Endothelial cell of umbilical vein (primary cell): ENCODE data around the gene NFATC2. TPM values are rescaled to one million over a fixed set of nuclear protein-coding genes. Genes with fewer than 3 reads are reported as not detected.

Experiments
- BruUV-seq: library from RNA; stranded (reverse); fragments of 400-500 nt; replicated peaks from 2 replicates; lab custom pipeline; 2021; lab: Mats Ljungman, UMichigan
- CTCF ChIA-PET: fragments of 300-600, 350-600 bp; sonication (Branson Sonifier 250); formaldehyde crosslinking; loops from one replicate; lab custom pipeline; 2021; ENCODE audit warnings: antibody characterized with exemption, inconsistent platforms; lab: Charles Lee
- POLR2A ChIA-PET: fragments of 300-600, 350-600 bp; sonication (Branson Sonifier 250); formaldehyde crosslinking; loops from one replicate; lab custom pipeline; 2021; ENCODE audit warnings: antibody characterized with exemption, inconsistent platforms; lab: Charles Lee
- DNase-seq: peaks from one replicate; pipeline ENCODE4 v3.0.0-alpha.2; 2011; ENCODE audit warnings: low read depth, low spot score
- FAIRE-seq: peaks from 2 replicates; lab custom pipeline; 2011; peaks lifted over from hg19 to GRCh38; lab: Jason Lieb, UNC
- H2AFZ ChIP-seq: 2 replicates; pipeline ENCODE4 v1.6.0; 2012; ENCODE audit warnings: low read depth, low read length, control low read depth, inconsistent platforms
- H3K27ac ChIP-seq: 2 replicates; pipeline ENCODE4 v1.5.1; 2011; ENCODE audit warnings: low read depth, mild to moderate bottlenecking, control low read depth, low read length, moderate library complexity; ENCODE audit not compliant: insufficient read depth
- H3K27me3 ChIP-seq, 2 experiments: 2 replicates each; pipeline versions ENCODE4 v1.6.0 to v1.6.1; 2011; ENCODE audit warnings: low read length in 2 of 2, mixed read lengths in 1 of 2; ENCODE audit not compliant: control insufficient read depth in 2 of 2, insufficient read depth in 2 of 2
- H3K36me3 ChIP-seq, 2 experiments: 2 replicates in 1 of 2; 3 replicates in 1 of 2; pipeline ENCODE4 v1.5.1; 2011; ENCODE audit warnings: low read length in 2 of 2, mild to moderate bottlenecking in 1 of 2, moderate library complexity in 1 of 2; ENCODE audit not compliant: control insufficient read depth in 2 of 2, insufficient read depth in 2 of 2; ENCODE audit errors: extremely low read depth in 1 of 2
- H3K4me1 ChIP-seq: 3 replicates; pipeline ENCODE4 v1.5.1; 2011; ENCODE audit warnings: mild to moderate bottlenecking, low read length; ENCODE audit not compliant: control insufficient read depth, insufficient read depth; ENCODE audit errors: extremely low read depth
- H3K4me2 ChIP-seq: 2 replicates; pipeline ENCODE4 v1.6.1; 2011; ENCODE audit warnings: low read length, control low read depth, mixed read lengths; ENCODE audit not compliant: insufficient read depth
- H3K4me3 ChIP-seq, 3 experiments: fragments of 200-600 bp in 1 of 3; sonication (generic), shearing (Covaris generic) in 1 of 3; replicated peaks in 1 of 3; 2 replicates each; pipeline ENCODE4 v1.5.1; 2011 to 2016; ENCODE audit warnings: control low read depth in 3 of 3, low read length in 3 of 3, mild to moderate bottlenecking in 2 of 3, inconsistent platforms in 1 of 3, low read depth in 1 of 3, moderate library complexity in 1 of 3; ENCODE audit not compliant: insufficient read depth in 1 of 3
- H3K79me2 ChIP-seq: 2 replicates; pipeline ENCODE4 v1.6.0; 2012; ENCODE audit warnings: low read length, inconsistent platforms; ENCODE audit not compliant: control insufficient read depth, insufficient read depth
- H3K9ac ChIP-seq: replicated peaks from 2 replicates; pipeline ENCODE3; 2011; ENCODE audit warnings: low read length, control low read depth; ENCODE audit not compliant: insufficient read depth; ENCODE audit errors: extremely low read depth
- H3K9me1 ChIP-seq: replicated peaks from 3 replicates; pipeline ENCODE4 v1.6.0; 2011; ENCODE audit warnings: mild to moderate bottlenecking, low read length; ENCODE audit not compliant: control insufficient read depth, insufficient read depth; ENCODE audit errors: extremely low read depth
- H3K9me3 ChIP-seq: replicated peaks from 2 replicates; pipeline ENCODE4 v1.5.1; 2012; ENCODE audit warnings: low read length, inconsistent platforms; ENCODE audit not compliant: control insufficient read depth, insufficient read depth
- H4K20me1 ChIP-seq: replicated peaks from 2 replicates; pipeline ENCODE3; 2011; ENCODE audit warnings: mild to moderate bottlenecking, low read length; ENCODE audit not compliant: control insufficient read depth, insufficient read depth; ENCODE audit errors: extremely low read depth
- EZH2 ChIP-seq: IDR thresholded peaks from 2 replicates; pipeline ENCODE4 v1.6.1; 2012; ENCODE audit warnings: borderline replicate concordance, low read depth, mild to moderate bottlenecking, moderate library complexity, low read length, inconsistent platforms; ENCODE audit not compliant: severe bottlenecking
- FOS ChIP-seq: IDR thresholded peaks from 2 replicates; pipeline ENCODE4 v1.6.1; 2011; ENCODE audit warnings: mild to moderate bottlenecking, low read length, moderate library complexity, borderline replicate concordance; ENCODE audit not compliant: insufficient read depth
- GATA2 ChIP-seq: IDR thresholded peaks from 2 replicates; pipeline ENCODE4 v1.7.0; 2011; ENCODE audit warnings: low read depth, mild to moderate bottlenecking, moderate library complexity, mixed read lengths, low read length; ENCODE audit not compliant: insufficient read length, insufficient read depth
- JUN ChIP-seq: IDR thresholded peaks from 2 replicates; pipeline ENCODE4 v1.6.1; 2011; ENCODE audit warnings: borderline replicate concordance, low read depth; ENCODE audit not compliant: insufficient read length, insufficient read depth
- MYC ChIP-seq: IDR thresholded peaks from one replicate; pipeline ENCODE4 v1.6.1; 2011; ENCODE audit warnings: mild to moderate bottlenecking, low read depth, low read length
- POLR2A ChIP-seq: IDR thresholded peaks from 2 replicates; pipeline ENCODE4 v1.6.1; 2012; ENCODE audit warnings: low read depth, mild to moderate bottlenecking, control low read depth, low read length
- POLR2AphosphoS5 ChIP-seq: IDR thresholded peaks from 2 replicates; pipeline ENCODE4 v1.6.1; 2012; ENCODE audit warnings: low read depth, mild to moderate bottlenecking, control low read depth, low read length, moderate library complexity; ENCODE audit not compliant: insufficient read depth
- dilution Hi-C: fragments of 300-500 bp; cut with MboI; formaldehyde crosslinking; loops from one replicate; pipeline ENCODE4 v1.15.0; 2019; ENCODE audit warnings: low sequenced_read_pairs; ENCODE audit not compliant: extremely low pct_ligation_motif_present
- intact Hi-C: fragments of 100-400 bp; cut with micrococcal nuclease; formaldehyde crosslinking; loops from one replicate; pipeline ENCODE4 v1.10.0; 2022
- polyA plus RNA-seq, 4 experiments: library from polyadenylated mRNA; depleted of rRNA in 3 of 4; stranded (reverse) in 3 of 4; unstranded in 1 of 4; fragments of >200 nt; gene quantifications; 2 replicates each; pipeline versions ENCODE4 v1.2.1 to v1.2.3, GENCODE V29; 2011 to 2012; ENCODE audit warnings: missing spikeins in 1 of 4
- total RNA-seq: library from RNA; stranded (reverse); gene quantifications from 2 replicates; pipeline ENCODE4 v1.2.3, GENCODE V29; 2021
- TF ChIP-seq, protein P1 (sequence below), 2 donors: IDR thresholded peaks; 1 replicate in 1 of 2; 2 replicates in 1 of 2; pipeline ENCODE4 v1.5.1; 2011; ENCODE audit warnings: low read length in 2 of 2, mild to moderate bottlenecking in 2 of 2, moderate library complexity in 2 of 2, control low read depth in 1 of 2, inconsistent platforms in 1 of 2, low read depth in 1 of 2; ENCODE audit not compliant: insufficient read depth in 1 of 2; ENCODE audit errors: extremely low read depth in 1 of 2
- TF ChIP-seq, protein P2 (sequence below): IDR thresholded peaks from 2 replicates; pipeline ENCODE4 v1.6.1; 2011; ENCODE audit not compliant: insufficient read depth, insufficient read length

Gene NFATC2
- total and polyA plus RNA-seq, 2 donors (not counting 3 experiments of a cell fraction or from before 2014, with no cell fraction given), result 3.1 to 13.0 TPM

DNA sequence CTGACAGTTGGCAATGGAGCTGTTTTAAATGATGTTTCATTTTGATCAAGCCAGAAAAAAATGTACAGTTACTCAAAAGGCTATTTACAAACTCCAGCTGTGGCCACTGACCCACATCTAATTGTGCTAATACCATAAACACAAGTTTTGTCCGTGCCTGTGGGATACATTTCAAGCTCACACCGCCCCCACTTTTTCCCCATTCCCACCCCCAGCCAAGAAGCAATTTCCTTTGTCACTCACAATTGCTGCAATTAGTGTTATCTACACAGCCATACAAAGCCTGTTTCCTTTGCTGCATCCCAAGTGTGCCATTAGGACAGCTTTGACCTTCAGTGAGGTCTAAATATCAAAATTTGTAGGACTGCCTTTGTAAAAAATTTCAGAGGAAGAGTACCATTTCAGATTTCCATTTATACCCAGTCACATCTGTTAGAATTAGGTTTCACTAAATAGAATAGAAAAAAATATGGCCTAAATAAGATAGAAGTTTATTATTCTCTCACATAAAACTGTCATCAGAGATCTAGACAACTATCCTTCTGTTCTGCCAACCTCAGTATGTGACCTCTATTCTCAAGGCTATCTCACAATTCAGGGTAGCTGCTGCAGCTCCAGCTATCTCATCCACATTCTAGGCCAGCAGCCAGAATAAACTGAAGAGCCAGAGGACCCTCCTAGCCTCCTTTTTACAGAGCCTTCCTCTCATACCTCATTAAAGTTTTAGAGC is 202.6 kb downstream of the NFATC2 start:
- no peaks in the 10 kb centered on the region for H3K27me3 ChIP-seq
- no peak overlapping the region for H3K4me2 ChIP-seq
- intact Hi-C loops (no loop called here), dilution Hi-C loops (no loop called here)
- no peaks in the 10 kb centered on the region for H3K79me2 ChIP-seq
- H3K36me3 ChIP-seq, result no peaks in the 10 kb centered on the region
- H3K27ac ChIP-seq, result no peak overlapping the region
- DNase-seq, result peak; percentile 61
- CTCF ChIA-PET, result interaction anchor here (1.1 to 1.8 kb wide), 7 partner anchors 12 to 353 kb away, joined by 3 to 14 read pairs (median 4); no protein-coding TSS in a partner anchor
- H4K20me1 ChIP-seq, result no peaks in the 10 kb centered on the region
- POLR2A ChIA-PET, result no interaction called here
- BruUV-seq, result no TSS peak
- H3K9me1 ChIP-seq, result no peaks in the 10 kb centered on the region
- H3K4me3 ChIP-seq, result no peak overlapping the region
- no peak overlapping the region for H3K9ac ChIP-seq
- H2AFZ ChIP-seq, result no peak overlapping the region
- peaks cover 4% of the 10 kb centered on the region for H3K4me1 ChIP-seq
- H3K9me3 ChIP-seq, result no peaks in the 10 kb centered on the region
- TF ChIP-seq, protein P1, sequence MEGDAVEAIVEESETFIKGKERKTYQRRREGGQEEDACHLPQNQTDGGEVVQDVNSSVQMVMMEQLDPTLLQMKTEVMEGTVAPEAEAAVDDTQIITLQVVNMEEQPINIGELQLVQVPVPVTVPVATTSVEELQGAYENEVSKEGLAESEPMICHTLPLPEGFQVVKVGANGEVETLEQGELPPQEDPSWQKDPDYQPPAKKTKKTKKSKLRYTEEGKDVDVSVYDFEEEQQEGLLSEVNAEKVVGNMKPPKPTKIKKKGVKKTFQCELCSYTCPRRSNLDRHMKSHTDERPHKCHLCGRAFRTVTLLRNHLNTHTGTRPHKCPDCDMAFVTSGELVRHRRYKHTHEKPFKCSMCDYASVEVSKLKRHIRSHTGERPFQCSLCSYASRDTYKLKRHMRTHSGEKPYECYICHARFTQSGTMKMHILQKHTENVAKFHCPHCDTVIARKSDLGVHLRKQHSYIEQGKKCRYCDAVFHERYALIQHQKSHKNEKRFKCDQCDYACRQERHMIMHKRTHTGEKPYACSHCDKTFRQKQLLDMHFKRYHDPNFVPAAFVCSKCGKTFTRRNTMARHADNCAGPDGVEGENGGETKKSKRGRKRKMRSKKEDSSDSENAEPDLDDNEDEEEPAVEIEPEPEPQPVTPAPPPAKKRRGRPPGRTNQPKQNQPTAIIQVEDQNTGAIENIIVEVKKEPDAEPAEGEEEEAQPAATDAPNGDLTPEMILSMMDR (IDR thresholded peaks at IDR 0.05; ENCODE audit: extremely low read depth in 1 of 2, insufficient read depth in 1 of 2, low read depth in 1 of 2, low read length in 2 of 2), result no peak
- TF ChIP-seq, protein P2, sequence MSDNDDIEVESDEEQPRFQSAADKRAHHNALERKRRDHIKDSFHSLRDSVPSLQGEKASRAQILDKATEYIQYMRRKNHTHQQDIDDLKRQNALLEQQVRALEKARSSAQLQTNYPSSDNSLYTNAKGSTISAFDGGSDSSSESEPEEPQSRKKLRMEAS, result no peak
- TF ChIP-seq POLR2AphosphoS5 (no peak), GATA2 (no peak), EZH2 (no peak), POLR2A (no peak), FOS (no peak), JUN (no peak), MYC (no peak)
- FAIRE-seq, result no peak
